ENCODE data around the gene ENOX1.

GRCh38 chr13:43196750-43197370 lies 589.9 kb downstream of the ENOX1 start:
- no peak for TF ChIP-seq CTCF (IDR thresholded peaks at IDR 0.05)
- TF ChIP-seq POLR2A (IDR thresholded peaks at IDR 0.05), result no peak
